A549 (cell line): Measurements from ENCODE around the gene LYPD6. TPM values are rescaled to one million over a fixed set of nuclear protein-coding genes. Genes with fewer than 3 reads are reported as not detected.

Source experiments
- ATAC-seq, 2 experiments: fragments of 200-7000 bp in 1 of 2; fragments of >200 bp in 1 of 2; cut with Nextera tagmentation in 1 of 2; cut with Tn5 transposase in 1 of 2; 3 replicates each; pipeline versions ENCODE4 v1.8.0 to v1.9.1; 2018 to 2020; ENCODE audit warnings: mild to moderate bottlenecking in 1 of 2, moderate library complexity in 1 of 2
- CTCF ChIA-PET: fragments of 300-600 bp; sonication (Branson Sonifier 250); formaldehyde crosslinking; extraction: SDS; loops from one replicate; lab custom pipeline; 2021; ENCODE audit warnings: antibody characterized with exemption, inconsistent platforms; lab: Yijun Ruan, JAX
- POLR2A ChIA-PET: fragments of 350-600 bp; formaldehyde crosslinking; extraction: SDS; loops from one replicate; lab custom pipeline; 2021; ENCODE audit warnings: antibody characterized with exemption, inconsistent platforms; lab: Yijun Ruan, JAX
- DNase-seq, 2 experiments: peaks; one replicate each; pipeline versions ENCODE4 v3.0.0 to v3.0.0-alpha.2; 2011 to 2016; ENCODE audit warnings: low read depth in 1 of 2, low spot score in 1 of 2
- FAIRE-seq: peaks from 2 replicates; lab custom pipeline; 2011; peaks lifted over from hg19 to GRCh38; lab: Jason Lieb, UNC
- H3K27ac ChIP-seq, 2 experiments: fragments of >200 bp; sonication (Bioruptor Twin); formaldehyde crosslinking; 3 replicates each; pipeline ENCODE4 v1.5.1; 2016 to 2017
- H3K4me1 ChIP-seq: fragments of >200 bp; sonication (Bioruptor Twin); formaldehyde crosslinking; 3 replicates; pipeline ENCODE4 v1.6.1; 2016
- H3K4me2 ChIP-seq: fragments of >200 bp; sonication (Bioruptor Twin); formaldehyde crosslinking; 3 replicates; pipeline ENCODE4 v1.6.1; 2016
- H3K4me3 ChIP-seq: fragments of >200 bp; sonication (Bioruptor Twin); formaldehyde crosslinking; 3 replicates; pipeline ENCODE4 v1.5.1; 2016
- H3K9me3 ChIP-seq: fragments of >200 bp; sonication (Bioruptor Twin); formaldehyde crosslinking; 3 replicates; pipeline ENCODE4 v1.6.1; 2016
- BCL3 ChIP-seq: fragments of >200 bp; sonication (Bioruptor Twin); formaldehyde crosslinking; IDR thresholded peaks from 3 replicates; pipeline ENCODE4 v1.6.1; 2016
- CBX2 ChIP-seq: fragments of 200-600 bp; sonication (generic); IDR thresholded peaks from 2 replicates; pipeline ENCODE4 v1.6.1; 2016; ENCODE audit warnings: low read depth, mild to moderate bottlenecking, borderline replicate concordance
- CBX8 ChIP-seq: fragments of 200-600 bp; sonication (generic); IDR thresholded peaks from 2 replicates; pipeline ENCODE4 v1.6.1; 2016
- CEBPB ChIP-seq, 2 experiments: fragments of >200 bp in 1 of 2; sonication (Bioruptor Twin) in 1 of 2; formaldehyde crosslinking in 1 of 2; IDR thresholded peaks; 2 replicates each; pipeline ENCODE4 v1.6.1; 2012 to 2016
- EHF ChIP-seq: fragments of 250-450 bp; sonication (Bioruptor Pico); IDR thresholded peaks from 2 replicates; pipeline ENCODE4 v1.5.0; 2020; ENCODE audit warnings: mild to moderate bottlenecking
- ELK1 ChIP-seq: fragments of 150-350 bp; IDR thresholded peaks from 2 replicates; pipeline ENCODE4 v1.6.1; 2014; ENCODE audit warnings: low read depth, mild to moderate bottlenecking, low read length
- EP300 ChIP-seq, 2 experiments: fragments of >200 bp; sonication (Bioruptor Twin); formaldehyde crosslinking; IDR thresholded peaks; 2 replicates in 1 of 2; 3 replicates in 1 of 2; pipeline ENCODE4 v1.6.1; 2016 to 2017
- FOSL2 ChIP-seq, 2 experiments: fragments of 450-650 bp in 1 of 2; fragments of >200 bp in 1 of 2; sonication (Bioruptor Twin) in 1 of 2; formaldehyde crosslinking; IDR thresholded peaks; 2 replicates each; pipeline versions ENCODE4 v1.5.0 to v1.6.1; 2016 to 2020; ENCODE audit warnings: mild to moderate bottlenecking in 1 of 2, moderate library complexity in 1 of 2
- FOXS1 ChIP-seq: fragments of 250-450 bp; sonication (Bioruptor Pico); IDR thresholded peaks from 2 replicates; pipeline ENCODE4 v1.5.0; 2020; ENCODE audit warnings: mild to moderate bottlenecking, moderate library complexity
- GATA3 ChIP-seq: IDR thresholded peaks from 2 replicates; pipeline ENCODE4 v1.6.1; 2012; ENCODE audit warnings: borderline replicate concordance
- HES2 ChIP-seq: fragments of >200 bp; sonication (Bioruptor Twin); formaldehyde crosslinking; IDR thresholded peaks from 2 replicates; pipeline ENCODE4 v1.6.1; 2016
- HMGXB4 ChIP-seq: fragments of 250-450 bp; sonication (Bioruptor Pico); IDR thresholded peaks from 2 replicates; pipeline ENCODE4 v1.5.0; 2021; ENCODE audit warnings: mild to moderate bottlenecking, moderate library complexity, borderline replicate concordance
- JUN ChIP-seq, 2 experiments: fragments of >200 bp; sonication (Bioruptor Twin); formaldehyde crosslinking; IDR thresholded peaks; 2 replicates in 1 of 2; 3 replicates in 1 of 2; pipeline ENCODE4 v1.6.1; 2016 to 2017
- JUNB ChIP-seq: fragments of >200 bp; sonication (Bioruptor Twin); formaldehyde crosslinking; IDR thresholded peaks from 2 replicates; pipeline ENCODE4 v1.6.1; 2016
- KDM1A ChIP-seq: fragments of 200-600 bp; sonication (generic); IDR thresholded peaks from 2 replicates; pipeline ENCODE4 v1.6.1; 2016; ENCODE audit warnings: low read depth, mild to moderate bottlenecking
- MAFK ChIP-seq: fragments of 450-650 bp; IDR thresholded peaks from 2 replicates; pipeline ENCODE4 v1.6.1; 2014; ENCODE audit not compliant: partially characterized antibody
- MAZ ChIP-seq: fragments of 150-350 bp; IDR thresholded peaks from 2 replicates; pipeline ENCODE4 v1.6.1; 2014; ENCODE audit warnings: antibody characterized with exemption, low read depth, low read length, borderline replicate concordance
- NFE2L2 ChIP-seq: fragments of 150-350 bp; conservative IDR thresholded peaks from 2 replicates; pipeline ENCODE4 v1.6.1; 2014; ENCODE audit warnings: low read length
- NR3C1 ChIP-seq: fragments of >200 bp; sonication (Bioruptor Twin); formaldehyde crosslinking; IDR thresholded peaks from 3 replicates; pipeline ENCODE4 v1.6.1; 2017
- POLR2A ChIP-seq: IDR thresholded peaks from 2 replicates; pipeline ENCODE4 v1.6.1; 2012; ENCODE audit warnings: mild to moderate bottlenecking, low read length
- RARB ChIP-seq: fragments of 250-450 bp; sonication (Bioruptor Pico); IDR thresholded peaks from 2 replicates; pipeline ENCODE4 v1.8.0; 2021; ENCODE audit warnings: mild to moderate bottlenecking, moderate library complexity
- RCOR1 ChIP-seq: fragments of 150-350 bp; IDR thresholded peaks from 2 replicates; pipeline ENCODE4 v1.6.1; 2014; ENCODE audit warnings: antibody characterized with exemption, low read length, low read depth
- REST ChIP-seq: fragments of 200-600 bp; sonication (generic); IDR thresholded peaks from 2 replicates; pipeline ENCODE4 v1.6.1; 2016; ENCODE audit warnings: antibody characterized with exemption, mild to moderate bottlenecking, moderate library complexity
- RNF2 ChIP-seq: fragments of 200-600 bp; sonication (generic); IDR thresholded peaks from 2 replicates; pipeline ENCODE4 v1.6.1; 2016; ENCODE audit warnings: low read depth, mild to moderate bottlenecking, antibody characterized with exemption, moderate library complexity, borderline replicate concordance
- SREBF2 ChIP-seq: fragments of 450-650 bp; IDR thresholded peaks from 2 replicates; pipeline ENCODE4 v1.6.1; 2014; ENCODE audit warnings: mild to moderate bottlenecking, moderate library complexity
- USF2 ChIP-seq: fragments of 450-650 bp; IDR thresholded peaks from 2 replicates; pipeline ENCODE4 v1.6.1; 2014; ENCODE audit warnings: antibody characterized with exemption
- ZC3H11A ChIP-seq: fragments of 450-650 bp; IDR thresholded peaks from 2 replicates; pipeline ENCODE4 v1.6.1; 2014; ENCODE audit warnings: antibody characterized with exemption, mild to moderate bottlenecking
- ZFP36 ChIP-seq: fragments of 450-650 bp; IDR thresholded peaks from 2 replicates; pipeline ENCODE4 v1.6.1; 2014; ENCODE audit warnings: borderline replicate concordance; ENCODE audit not compliant: partially characterized antibody
- ZSCAN20 ChIP-seq: fragments of 250-450 bp; sonication (Bioruptor Pico); IDR thresholded peaks from 2 replicates; pipeline ENCODE4 v1.8.0; 2022; ENCODE audit warnings: mild to moderate bottlenecking, moderate library complexity
- WGBS: methylation state at CpG from one replicate; pipeline ENCODE4 v1.1.6; 2017; ENCODE audit errors: missing lambda C conversion rate; 5-methylcytosine and 5-hydroxymethylcytosine counted together
- polyA plus RNA-seq, 4 experiments: library from polyadenylated mRNA; depleted of rRNA in 3 of 4; stranded (reverse); fragments of >200 nt; fragmentation: RNase III in 1 of 4; extraction: RNeasy Plus Mini Kit Qiagen cat#74134 plus additional on column Dnase treatment in 1 of 4; gene quantifications; 2 replicates in 3 of 4; 3 replicates in 1 of 4; pipeline ENCODE4 v1.2.3, GENCODE V29; 2011 to 2017

Gene LYPD6
- polyA plus RNA-seq, 2 of the 4 experiments (the other 2 are of a cell fraction), result 0.08 to 0.09 TPM

- CTCF ChIA-PET, result interaction anchor here (0.5 kb wide), 1 partner anchor 8 kb away, joined by 3 read pairs; no protein-coding TSS in a partner anchor
- no peaks in the 10 kb centered on the region for H3K4me1 ChIP-seq
- no peaks in the 10 kb centered on the region for H3K9me3 ChIP-seq
- WGBS, result 58% methylated on average over 3 of the region's 3 CpGs
- POLR2A ChIA-PET, result no interaction called here
- ATAC-seq (no peak), FAIRE-seq (no peak), DNase-seq (no peak)
- TF ChIP-seq NFE2L2, result no peak
- no peak for TF ChIP-seq RARB (CRISPR knock-in tag)
- TF ChIP-seq CBX8, result no peak
- no peak for TF ChIP-seq ELK1
- H3K27ac ChIP-seq, result no peak overlapping the region
- H3K4me2 ChIP-seq, result no peak overlapping the region
- H3K4me3 ChIP-seq, result no peak overlapping the region
Observed at GRCh38 chr2:149446748-149447147, 116.4 kb downstream of the LYPD6 start.

- Histone ChIP-seq H3K9me3 (no peaks in the 10 kb centered on the region), H3K27ac (no peak overlapping the region), H3K4me2 (no peak overlapping the region), H3K4me3 (no peak overlapping the region), H3K4me1 (no peaks in the 10 kb centered on the region)
- ATAC-seq (no peak), FAIRE-seq (no peak), DNase-seq (no peak)
- POLR2A ChIA-PET, result no interaction called here
- 0% methylated on average over 2 of the region's 2 CpGs for WGBS
- CTCF ChIA-PET, result no interaction called here
- TF ChIP-seq NR3C1, result no peak
- no peak for TF ChIP-seq CEBPB (IDR thresholded peaks at IDR 0.05)
- no peak for TF ChIP-seq MAFK
- no peak for TF ChIP-seq CBX2
- no peak for TF ChIP-seq JUN (IDR thresholded peaks at IDR 0.05)
- no peak for TF ChIP-seq RNF2
- no peak for TF ChIP-seq REST
- no peak for TF ChIP-seq ZFP36
- no peak for TF ChIP-seq HMGXB4 (CRISPR knock-in tag)
Observed at GRCh38 chr2:149448315-149448714, 117.9 kb downstream of the LYPD6 start.

- ChIA-PET CTCF (no interaction called here), POLR2A (no interaction called here)
- DNase-seq, result no peak
- Histone ChIP-seq H3K27ac (no peak overlapping the region), H3K4me1 (no peaks in the 10 kb centered on the region), H3K4me3 (no peak overlapping the region), H3K9me3 (no peaks in the 10 kb centered on the region), H3K4me2 (no peak overlapping the region)
- WGBS, result 18% methylated on average over 5 of the region's 5 CpGs
- ATAC-seq, result no peak
- no peak for FAIRE-seq
- TF ChIP-seq HES2, result no peak
- TF ChIP-seq KDM1A, result no peak
- TF ChIP-seq FOSL2 (IDR thresholded peaks at IDR 0.05), result no peak
- TF ChIP-seq FOSL2 (CRISPR knock-in tag; IDR thresholded peaks at IDR 0.05), result no peak
- no peak for TF ChIP-seq POLR2A
- TF ChIP-seq EP300 (IDR thresholded peaks at IDR 0.05), result no peak
- TF ChIP-seq NFE2L2, result no peak
- no peak for TF ChIP-seq GATA3
- TF ChIP-seq FOXS1 (CRISPR knock-in tag), result no peak
- no peak for TF ChIP-seq ZSCAN20 (CRISPR knock-in tag)
- no peak for TF ChIP-seq ZC3H11A
- TF ChIP-seq MAZ, result no peak
- no peak for TF ChIP-seq USF2
- TF ChIP-seq JUNB, result no peak
- no peak for TF ChIP-seq RCOR1
- no peak for TF ChIP-seq EHF
- TF ChIP-seq BCL3, result no peak
- TF ChIP-seq SREBF2, result no peak
Observed at GRCh38 chr2:149449017-149449416, 118.6 kb downstream of the LYPD6 start.
